K562 (cell line): ENCODE measurements around the gene C11orf52. TPM values are rescaled to one million over a fixed set of nuclear protein-coding genes. Genes with fewer than 3 reads are reported as not detected.
"Not testable (repeated sequence)": the region's sequence is repeated elsewhere in the genome, so short reads cannot be mapped to it uniquely, and the experiment has no call there.

Source experiments
- ATAC-seq: fragments of 200-7000 bp; cut with Tn5 transposase; 3 replicates; pipeline ENCODE4 v1.9.1; 2020; ENCODE audit warnings: moderate library complexity
- BruUV-seq: library from RNA; stranded (reverse); fragments of 400-500 nt; replicated peaks from 2 replicates; lab custom pipeline; 2021; lab: Mats Ljungman, UMichigan
- CTCF ChIA-PET: fragments of 300-600 bp; formaldehyde crosslinking; extraction: SDS; loops from one replicate; lab custom pipeline; 2021; ENCODE audit warnings: low intra/inter-chr PET ratio; lab: Yijun Ruan, JAX
- POLR2A ChIA-PET: fragments of 300-600, 350-650 bp; sonication (Branson Sonifier 250); formaldehyde crosslinking; extraction: SDS; loops from one replicate; lab custom pipeline; 2021; ENCODE audit warnings: antibody characterized with exemption, inconsistent platforms; lab: Yijun Ruan, JAX
- DNase-seq, 4 experiments: peaks; one replicate each; pipeline versions ENCODE4 v3.0.0 to v3.0.0-alpha.2; 2011 to 2018; ENCODE audit warnings: low spot score in 3 of 4, mixed read lengths in 3 of 4; ENCODE audit errors: extremely low read depth in 1 of 4
- FAIRE-seq: peaks from 2 replicates; lab custom pipeline; 2011; peaks lifted over from hg19 to GRCh38; lab: Jason Lieb, UNC
- H2AFZ ChIP-seq: 2 replicates; pipeline ENCODE4 v1.6.0; 2011; ENCODE audit warnings: low read depth, low read length, control low read depth, inconsistent platforms
- H3K27ac ChIP-seq: fragments of 200-600 bp; 3 replicates; pipeline ENCODE4 v1.8.0; 2011; ENCODE audit warnings: low read depth, mild to moderate bottlenecking, control low read depth, inconsistent platforms, low read length, moderate library complexity, mixed read lengths; ENCODE audit errors: extremely low read depth
- H3K27me3 ChIP-seq, 2 experiments: fragments of 300-600 bp in 1 of 2; 2 replicates in 1 of 2; 3 replicates in 1 of 2; pipeline versions ENCODE4 v1.6.0 to v1.8.0; 2011; ENCODE audit warnings: inconsistent platforms in 2 of 2, low read length in 2 of 2, mild to moderate bottlenecking in 1 of 2, mixed read lengths in 1 of 2, moderate library complexity in 1 of 2; ENCODE audit not compliant: control insufficient read depth in 2 of 2, insufficient read depth in 2 of 2
- H3K36me3 ChIP-seq: fragments of 300-600 bp; 3 replicates; pipeline ENCODE4 v1.8.0; 2011; ENCODE audit warnings: mild to moderate bottlenecking, low read length, inconsistent platforms; ENCODE audit not compliant: control insufficient read depth, insufficient read depth
- H3K4me1 ChIP-seq, 2 experiments: fragments of 200-600 bp in 1 of 2; replicated peaks in 1 of 2; 2 replicates in 1 of 2; 3 replicates in 1 of 2; pipeline versions ENCODE4 v1.5.1 to v1.8.0; 2011; ENCODE audit warnings: inconsistent platforms in 2 of 2, low read length in 2 of 2, mild to moderate bottlenecking in 1 of 2, mixed read lengths in 1 of 2, moderate library complexity in 1 of 2; ENCODE audit not compliant: control insufficient read depth in 2 of 2, insufficient read depth in 2 of 2
- H3K4me2 ChIP-seq: 2 replicates; pipeline ENCODE4 v1.6.1; 2011; ENCODE audit warnings: low read length, control low read depth, inconsistent platforms, mixed read lengths; ENCODE audit not compliant: insufficient read depth
- H3K4me3 ChIP-seq: fragments of 200-600 bp; sonication (generic), shearing (Covaris generic); 2 replicates; pipeline ENCODE4 v1.5.1; 2016; ENCODE audit warnings: control low read depth, inconsistent platforms
- H3K79me2 ChIP-seq: fragments of 200-600 bp; 3 replicates; pipeline ENCODE4 v1.8.0; 2011; ENCODE audit warnings: low read length, inconsistent platforms; ENCODE audit not compliant: control insufficient read depth, insufficient read depth
- H3K9ac ChIP-seq, 2 experiments: 2 replicates each; pipeline versions ENCODE4 v1.6.0 to v1.6.1; 2011; ENCODE audit warnings: low read depth in 2 of 2, low read length in 2 of 2, control low read depth in 1 of 2, inconsistent platforms in 1 of 2, mild to moderate bottlenecking in 1 of 2, mixed read lengths in 1 of 2; ENCODE audit not compliant: insufficient read depth in 1 of 2
- H3K9me1 ChIP-seq: one replicate; pipeline ENCODE4 v1.6.0; 2011; ENCODE audit warnings: inconsistent platforms, mild to moderate bottlenecking, low read length, moderate library complexity; ENCODE audit not compliant: control insufficient read depth, insufficient read depth
- H3K9me3 ChIP-seq: replicated peaks from 2 replicates; pipeline ENCODE4 v1.5.1; 2011; ENCODE audit warnings: low read depth, low read length, inconsistent platforms; ENCODE audit not compliant: control insufficient read depth, insufficient read depth
- H4K20me1 ChIP-seq: replicated peaks from 2 replicates; pipeline ENCODE4 v1.6.1; 2011; ENCODE audit warnings: low read length, inconsistent platforms, mixed read lengths; ENCODE audit not compliant: control insufficient read depth, insufficient read depth
- ATF3 ChIP-seq, 2 experiments: fragments of 450-650 bp in 1 of 2; sonication (generic) in 1 of 2; formaldehyde crosslinking in 1 of 2; IDR thresholded peaks in 1 of 2; conservative IDR thresholded peaks in 1 of 2; 2 replicates each; pipeline versions ENCODE4 v1.6.1 to v1.8.1; 2016 to 2023; ENCODE audit warnings: mild to moderate bottlenecking in 2 of 2, moderate library complexity in 2 of 2, inconsistent platforms in 1 of 2, missing genetic modification reagents in 1 of 2
- BCOR ChIP-seq: fragments of 450-650 bp; IDR thresholded peaks from 2 replicates; pipeline ENCODE4 v1.6.1; 2016
- CBX3 ChIP-seq, 2 experiments: IDR thresholded peaks; 1 replicate in 1 of 2; 2 replicates in 1 of 2; pipeline ENCODE4 v1.6.1; 2012; ENCODE audit warnings: inconsistent platforms in 2 of 2, low read length in 2 of 2, borderline replicate concordance in 1 of 2, control low read depth in 1 of 2
- CEBPB ChIP-seq: fragments of 450-650 bp; IDR thresholded peaks from 2 replicates; pipeline ENCODE4 v1.6.1; 2016; ENCODE audit warnings: missing genetic modification characterization, missing compliant biosample characterization
- CEBPG ChIP-seq, 3 experiments: fragments of 200-800 bp in 1 of 3; sonication (Bioruptor generic) in 1 of 3; sonication (generic) in 1 of 3; formaldehyde crosslinking in 1 of 3; IDR thresholded peaks in 2 of 3; conservative IDR thresholded peaks in 1 of 3; 2 replicates each; pipeline versions ENCODE4 v1.6.1 to v1.8.0; 2016 to 2022; ENCODE audit warnings: missing compliant biosample characterization in 2 of 3, missing genetic modification characterization in 2 of 3, mild to moderate bottlenecking in 1 of 3, missing genetic modification reagents in 1 of 3
- HDAC2 ChIP-seq: fragments of 450-650 bp; IDR thresholded peaks from 2 replicates; pipeline ENCODE4 v1.6.1; 2016; ENCODE audit warnings: mild to moderate bottlenecking
- KDM1A ChIP-seq, 2 experiments: fragments of 450-650 bp; IDR thresholded peaks; 2 replicates each; pipeline ENCODE4 v1.6.1; 2016; ENCODE audit warnings: mild to moderate bottlenecking in 2 of 2
- RBM25 ChIP-seq: fragments of 200-400 bp; formaldehyde crosslinking; IDR thresholded peaks from 2 replicates; pipeline ENCODE4 v1.6.1; 2018; ENCODE audit warnings: low read length, low read depth, moderate library complexity; ENCODE audit not compliant: severe bottlenecking
- ZNF121 ChIP-seq: sonication (generic); formaldehyde crosslinking; conservative IDR thresholded peaks from 2 replicates; pipeline ENCODE4 v1.8.0; 2022; ENCODE audit warnings: missing genetic modification reagents
- WGBS: fragments of 100-300 bp; shearing (Covaris generic); methylation state at CpG from one replicate; pipeline ENCODE4 v1.1.6; 2016; ENCODE audit warnings: low coverage, mixed read lengths; ENCODE audit not compliant: insufficient coverage; ENCODE audit errors: missing lambda C conversion rate; 5-methylcytosine and 5-hydroxymethylcytosine counted together
- in situ Hi-C: fragments of 300-500 bp; cut with MboI; formaldehyde crosslinking; loops from 4 replicates; pipeline ENCODE4 v1.15.0; 2018; ENCODE audit warnings: inconsistent platforms, mixed read lengths
- intact Hi-C: fragments of 100-400 bp; cut with micrococcal nuclease; formaldehyde crosslinking; loops from 2 replicates; pipeline ENCODE4 v1.14.2; 2022
- polyA plus RNA-seq, 8 experiments: library from polyadenylated mRNA; depleted of rRNA in 4 of 8; stranded (reverse) in 5 of 8; unstranded in 3 of 8; fragments of >200 nt; fragmentation: Nextera tagmentation in 2 of 8; fragmentation: Illumina TruSeq in 1 of 8; extraction: Ambion mirVana in 2 of 8; extraction: Trizol in 1 of 8; gene quantifications; 2 replicates each; pipeline versions ENCODE4 v1.2.1 to v1.2.3, GENCODE V29; 2011 to 2014; ENCODE audit warnings: inconsistent platforms in 1 of 8, missing spikeins in 1 of 8
- total RNA-seq, 7 experiments: library from RNA; depleted of rRNA in 6 of 7; stranded (reverse); fragments of >200 nt in 6 of 7; fragmentation: Illumina TruSeq in 2 of 7; extraction: Trizol in 2 of 7; gene quantifications; 2 replicates each; pipeline versions ENCODE4 v1.2.1 to v1.2.3, GENCODE V29; 2011 to 2021; ENCODE audit warnings: low replicate concordance in 1 of 7

Gene C11orf52
- total and polyA plus RNA-seq, 9 of the 15 experiments (the other 6 are each of a cell fraction or from before 2014, with no cell fraction given), result 0.29 to 2.9 (median 1.0) TPM

DNA sequence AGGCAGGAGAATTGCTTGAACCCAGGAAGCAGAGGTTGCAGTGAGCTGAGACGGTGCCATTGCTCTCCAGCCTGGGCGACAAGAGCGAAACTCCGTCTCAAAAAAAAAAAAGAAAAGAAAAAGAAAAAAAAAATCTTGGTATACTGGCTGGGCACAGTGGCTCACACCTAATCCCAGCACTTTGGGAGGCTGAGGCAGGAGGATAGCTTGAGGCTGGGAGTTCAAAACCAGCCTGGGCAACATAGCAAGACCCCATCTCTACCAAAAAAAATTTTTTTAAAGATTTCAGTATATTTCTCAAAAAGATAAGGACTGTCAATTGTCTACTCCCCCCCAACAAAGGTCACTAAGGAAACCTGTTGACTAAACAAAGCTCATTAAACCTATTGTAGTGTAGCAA, 33.7 kb upstream of the C11orf52 start:
- POLR2A ChIA-PET, result interaction anchor here (0.8 kb wide), 1 partner anchor 26 kb away, joined by 3 read pairs; no protein-coding TSS in a partner anchor
- H3K9me1 ChIP-seq, H3K79me2 ChIP-seq, in situ Hi-C loops, H3K36me3 ChIP-seq, H3K4me3 ChIP-seq, H3K27ac ChIP-seq, DNase-seq, FAIRE-seq, H3K9ac ChIP-seq, H3K9me3 ChIP-seq, CTCF ChIA-PET, intact Hi-C loops, H3K4me2 ChIP-seq, BruUV-seq, ATAC-seq, H2AFZ ChIP-seq, H3K27me3 ChIP-seq, H4K20me1 ChIP-seq: not testable (repeated sequence)
- WGBS, result no CpG with 5 or more reads among the region's 4 CpGs
- peaks cover 0 to 18% of the 10 kb centered on the region in 2 experiments; a peak in 3 of 5 replicates for H3K4me1 ChIP-seq
- TF ChIP-seq BCOR (peak; percentile 46; the same call in 1 of the 2 replicates), ZNF121 (CRISPR knock-in tag) (peak; percentile 83), RBM25 (peak; percentile 71), KDM1A (IDR thresholded peaks at IDR 0.05) (0 out of 4 replicates have a peak, but pooled peaks of 1 of the 2 experiments have one; percentile 14)

DNA sequence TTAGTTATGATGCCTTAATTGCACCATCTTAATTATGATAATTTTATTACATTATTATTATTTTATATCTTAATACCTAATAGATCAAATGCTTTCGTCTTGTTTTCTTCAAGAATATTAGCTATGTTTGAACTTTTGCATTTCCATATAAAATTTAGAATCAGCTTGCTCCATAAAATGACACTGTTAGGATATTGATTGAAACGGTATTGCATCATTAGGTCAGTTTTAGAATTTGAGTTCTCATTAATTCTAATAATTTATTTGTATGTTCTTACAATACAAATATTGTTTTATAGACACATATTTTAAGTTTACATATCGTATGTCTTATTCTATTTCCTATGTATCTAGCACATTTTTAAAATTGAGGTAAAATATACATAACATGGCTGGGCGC, 32.7 kb upstream of the C11orf52 start:
- Histone ChIP-seq H3K36me3 (no peaks in the 10 kb centered on the region), H3K9me1 (no peaks in the 10 kb centered on the region)
- POLR2A ChIA-PET, result interaction anchor here (0.6 kb wide), 1 partner anchor 16 kb away, joined by 5 read pairs; no protein-coding TSS in a partner anchor
- CTCF ChIA-PET, result no interaction called here
- ATAC-seq, result no peak
- TF ChIP-seq CEBPG (CRISPR knock-in tag; IDR thresholded peaks at IDR 0.05), result no peak
- TF ChIP-seq CEBPG (tag; conservative IDR thresholded peaks at IDR 0.05 in 1 of 2, IDR thresholded peaks at IDR 0.05 in 1 of 2), result peak in 1 of 2 experiments; percentile 74; a peak in 2 of 4 replicates
- TF ChIP-seq ATF3 (IDR thresholded peaks at IDR 0.05), result peak; percentile 80
- TF ChIP-seq ATF3 (CRISPR knock-in tag; conservative IDR thresholded peaks at IDR 0.05), result no peak
- no peak for TF ChIP-seq CBX3 (IDR thresholded peaks at IDR 0.05; ENCODE audit: borderline replicate concordance in 1 of 2, low read length in 2 of 2)
- TF ChIP-seq CEBPB (tag), result 0 out of 2 replicates have a peak, but pooled peaks have one; percentile 29
- no peak for TF ChIP-seq HDAC2
- TF ChIP-seq, all 486 proteins: peak for 3
- H3K79me2 ChIP-seq, result no peaks in the 10 kb centered on the region
- H3K4me2 ChIP-seq, result no peak overlapping the region
- no peak for FAIRE-seq
- H3K9ac ChIP-seq, result no peak overlapping the region
- in situ Hi-C loops (no loop called here), intact Hi-C loops (no loop called here)
- no peak overlapping the region for H3K27ac ChIP-seq
- DNase-seq, result no peak
- H2AFZ ChIP-seq, result no peak overlapping the region
- H4K20me1 ChIP-seq, result no peaks in the 10 kb centered on the region
- H3K4me3 ChIP-seq, result no peak overlapping the region
- peaks cover 0 to 13% of the 10 kb centered on the region in 2 experiments; a peak in 2 of 5 replicates for H3K4me1 ChIP-seq
- H3K9me3 ChIP-seq, result no peaks in the 10 kb centered on the region
- WGBS, result 71% methylated on average over 4 of the region's 4 CpGs
- BruUV-seq, result no TSS peak
- H3K27me3 ChIP-seq, result no peaks in the 10 kb centered on the region
